Prostate gland (tissue), 2 donors: ENCODE results near the gene MTMR1. TPM values are rescaled to one million over a fixed set of nuclear protein-coding genes. Genes with fewer than 3 reads are reported as not detected.

Source experiments
- DNase-seq: peaks from one replicate; pipeline ENCODE4 v3.0.0-alpha.2; 2019; ENCODE audit warnings: low spot score
- H3K27ac ChIP-seq, 2 donors: fragments of 200-600 bp; sonication (generic); 2 replicates each; pipeline ENCODE4 v1.5.1; 2017 to 2019
- H3K27me3 ChIP-seq: fragments of 200-600 bp; sonication (generic); replicated peaks from 2 replicates; pipeline ENCODE4 v1.5.1; 2019; ENCODE audit not compliant: insufficient read depth
- H3K36me3 ChIP-seq, 2 donors: fragments of 200-600 bp; sonication (generic); 1 replicate in 1 of 2; 2 replicates in 1 of 2; pipeline versions ENCODE4 v1.5.1 to v1.8.1; 2017 to 2019
- H3K4me1 ChIP-seq: fragments of 200-600 bp; sonication (generic); replicated peaks from 2 replicates; pipeline ENCODE4 v1.5.1; 2019
- H3K4me3 ChIP-seq, 2 donors: fragments of 200-600 bp; sonication (generic); 2 replicates each; pipeline ENCODE4 v1.5.1; 2017 to 2019
- H3K9me3 ChIP-seq: fragments of 200-600 bp; sonication (generic); 2 replicates; pipeline ENCODE4 v1.5.1; 2017
- CTCF ChIP-seq, 4 experiments: fragments of 200-600 bp in 2 of 4; fragments of 450-650 bp in 2 of 4; sonication (generic) in 2 of 4; IDR thresholded peaks; 1 replicate in 3 of 4; 2 replicates in 1 of 4; pipeline ENCODE4 v1.5.1; 2016 to 2019; ENCODE audit warnings: antibody characterized with exemption in 4 of 4, mild to moderate bottlenecking in 2 of 4, moderate library complexity in 2 of 4
- POLR2A ChIP-seq: fragments of 450-650 bp; IDR thresholded peaks from one replicate; pipeline ENCODE4 v1.6.1; 2016; ENCODE audit warnings: antibody characterized with exemption, mild to moderate bottlenecking
- POLR2AphosphoS5 ChIP-seq: sonication (generic); formaldehyde crosslinking; IDR thresholded peaks from one replicate; pipeline ENCODE4 v1.6.1; 2017; ENCODE audit warnings: antibody characterized with exemption
- WGBS: methylation state at CpG from one replicate; pipeline ENCODE4 v1.1.5; 2018; 5-methylcytosine and 5-hydroxymethylcytosine counted together
- intact Hi-C: fragments of 100-400 bp; cut with DNase I; formaldehyde crosslinking; loops from one replicate; pipeline ENCODE4 v1.14.2; 2022
- total RNA-seq, 2 donors: library from RNA; depleted of rRNA; stranded (reverse); fragments of >200 nt; gene quantifications; one replicate each; pipeline ENCODE4 v1.1.0, GENCODE V29; 2016

MTMR1 gene
- total RNA-seq, 2 donors from 2014 or later: 35.0 to 37.3 TPM

GRCh38 chrX:150731795-150732194, 38.6 kb downstream of the MTMR1 start:
- intact Hi-C loops: no loop called here
- WGBS: 78% methylated on average over 3 of the region's 3 CpGs
- DNase-seq: no peak
- Histone ChIP-seq H3K4me3 (no peak overlapping the region), H3K36me3 (no peaks in the 10 kb centered on the region), H3K27me3 (no peaks in the 10 kb centered on the region), H3K4me1 (no peaks in the 10 kb centered on the region), H3K9me3 (no peaks in the 10 kb centered on the region), H3K27ac (no peak overlapping the region)
- no peak for TF ChIP-seq POLR2A
- TF ChIP-seq POLR2AphosphoS5: no peak
- TF ChIP-seq CTCF (IDR thresholded peaks at IDR 0.05): no peak

- no peaks in the 10 kb centered on the region for H3K27me3 ChIP-seq
- no peaks in the 10 kb centered on the region for H3K9me3 ChIP-seq
- H3K4me1 ChIP-seq: no peaks in the 10 kb centered on the region
- H3K4me3 ChIP-seq: no peak overlapping the region
- DNase-seq: no peak
- no peak for TF ChIP-seq POLR2AphosphoS5
- no peak for TF ChIP-seq CTCF (IDR thresholded peaks at IDR 0.05)
- no peak for TF ChIP-seq POLR2A
- intact Hi-C loops: no loop called here
- no peaks in the 10 kb centered on the region for H3K36me3 ChIP-seq
- H3K27ac ChIP-seq: no peak overlapping the region
- 83% methylated on average over 9 of the region's 9 CpGs for WGBS
Observed at GRCh38 chrX:150736475-150736874, 43.3 kb downstream of the MTMR1 start.

DNA sequence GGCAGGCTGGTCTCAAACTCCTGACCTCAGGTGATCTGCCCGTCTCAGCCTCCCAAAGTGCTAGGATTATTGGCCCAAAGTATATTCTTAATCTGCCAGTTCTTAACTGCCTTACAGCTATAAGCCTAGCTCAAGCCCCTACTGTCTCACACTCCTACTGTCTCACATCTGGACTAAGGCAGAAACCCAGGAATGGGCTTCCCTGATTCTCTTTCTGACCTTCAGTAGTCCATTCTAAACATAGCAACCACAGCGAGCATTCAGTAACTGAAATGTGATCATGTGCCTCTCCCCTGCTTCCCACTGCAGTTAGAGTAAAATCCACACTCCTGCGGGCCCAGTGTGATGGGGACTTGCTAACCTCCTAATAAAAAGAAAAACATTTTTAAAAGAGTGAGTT, 58.9 kb downstream of the MTMR1 start:
- no peaks in the 10 kb centered on the region for H3K27me3 ChIP-seq
- intact Hi-C loops: no loop called here
- no peak for DNase-seq
- 90% methylated on average over 3 of the region's 3 CpGs for WGBS
- no peaks in the 10 kb centered on the region for H3K9me3 ChIP-seq
- H3K36me3 ChIP-seq: no peaks in the 10 kb centered on the region
- no peak overlapping the region for H3K4me3 ChIP-seq
- H3K27ac ChIP-seq: no peak overlapping the region
- TF ChIP-seq POLR2AphosphoS5 (no peak), POLR2A (no peak), CTCF (IDR thresholded peaks at IDR 0.05) (no peak)
- no peaks in the 10 kb centered on the region for H3K4me1 ChIP-seq

- no peak overlapping the region for H3K27ac ChIP-seq
- no peak for TF ChIP-seq CTCF (IDR thresholded peaks at IDR 0.05)
- TF ChIP-seq POLR2AphosphoS5: no peak
- no peak for TF ChIP-seq POLR2A
- H3K27me3 ChIP-seq: no peaks in the 10 kb centered on the region
- H3K9me3 ChIP-seq: no peaks in the 10 kb centered on the region
- H3K4me1 ChIP-seq: no peaks in the 10 kb centered on the region
- WGBS: 72% methylated on average over 4 of the region's 4 CpGs
- H3K36me3 ChIP-seq: no peaks in the 10 kb centered on the region
- intact Hi-C loops: no loop called here
- DNase-seq: no peak
- H3K4me3 ChIP-seq: no peak overlapping the region
Observed at GRCh38 chrX:150753357-150753756, 60.2 kb downstream of the MTMR1 start.

GRCh38 chrX:150753968-150754367, 60.8 kb downstream of the MTMR1 start:
- intact Hi-C loops: no loop called here
- 87% methylated on average over 4 of the region's 4 CpGs for WGBS
- H3K36me3 ChIP-seq: no peaks in the 10 kb centered on the region
- no peaks in the 10 kb centered on the region for H3K4me1 ChIP-seq
- no peaks in the 10 kb centered on the region for H3K27me3 ChIP-seq
- no peak for DNase-seq
- H3K9me3 ChIP-seq: no peaks in the 10 kb centered on the region
- TF ChIP-seq POLR2AphosphoS5: no peak
- TF ChIP-seq CTCF (IDR thresholded peaks at IDR 0.05): no peak
- no peak for TF ChIP-seq POLR2A
- no peak overlapping the region for H3K4me3 ChIP-seq
- no peak overlapping the region for H3K27ac ChIP-seq
